Measurements from ENCODE around the gene RPL23. TPM values are rescaled to one million over a fixed set of nuclear protein-coding genes. Genes with fewer than 3 reads are reported as not detected.
A peak's percentile ranks its signal among the peaks of the same experiment; 100 is the strongest.

The RPL23 gene
- total and polyA plus RNA-seq, 9 of the 15 experiments (the other 6 are each of a cell fraction or from before 2014, with no cell fraction given): 1,745 to 3,667 (median 3,096) TPM

GRCh38 chr17:38869526-38870258 lies 16.2 kb upstream of the RPL23 start, which contains the start of gene LASP1 (continued):
- TF ChIP-seq CLOCK (CRISPR knock-in tag; IDR thresholded peaks at IDR 0.05; ENCODE audit: borderline replicate concordance) (no peak), PTRF (tag; IDR thresholded peaks at IDR 0.05) (no peak), HMG20A (CRISPR knock-in tag; conservative IDR thresholded peaks at IDR 0.05) (no peak), ZBTB33 (CRISPR knock-in tag; IDR thresholded peaks at IDR 0.05) (no peak), ZHX1 (conservative IDR thresholded peaks at IDR 0.05; ENCODE audit: low read length) (no peak), NELFE (IDR thresholded peaks at IDR 0.05; ENCODE audit: insufficient read depth, insufficient read length) (peak; percentile 44), PHF20 (IDR thresholded peaks at IDR 0.05; ENCODE audit: partially characterized antibody) (no peak), DDX20 (tag; IDR thresholded peaks at IDR 0.05; ENCODE audit: low read depth) (no peak), ELF4 (CRISPR knock-in tag; IDR thresholded peaks at IDR 0.05) (no peak), KAT8 (IDR thresholded peaks at IDR 0.05; ENCODE audit: low read depth) (no peak), ZNF696 (CRISPR knock-in tag; conservative IDR thresholded peaks at IDR 0.05) (no peak), FOXK1 (CRISPR knock-in tag; IDR thresholded peaks at IDR 0.05; ENCODE audit: borderline replicate concordance) (no peak), BCL6 (CRISPR knock-in tag; IDR thresholded peaks at IDR 0.05) (no peak), OTX1 (CRISPR knock-in tag; IDR thresholded peaks at IDR 0.05) (no peak), GATAD2B (IDR thresholded peaks at IDR 0.05; ENCODE audit: borderline replicate concordance) (no peak), ATF4 (CRISPR knock-in tag; IDR thresholded peaks at IDR 0.05) (no peak), CGGBP1 (CRISPR knock-in tag; IDR thresholded peaks at IDR 0.05) (no peak), THAP7 (CRISPR knock-in tag; IDR thresholded peaks at IDR 0.05) (no peak), POLR2AphosphoS2 (IDR thresholded peaks at IDR 0.05; ENCODE audit: low read length) (no peak)
